Nephron (organoid): Measurements from ENCODE around the gene SYTL1.

ENCODE experiments used
- H3K27ac Mint-ChIP-seq, 3 experiments: 2 replicates each; pipeline ENCODE4 v1.8.0; 2020; ENCODE audit warnings: mixed read lengths in 3 of 3, mild to moderate bottlenecking in 2 of 3, moderate library complexity in 1 of 3
- H3K27me3 Mint-ChIP-seq: 2 replicates; pipeline ENCODE4 v1.8.0; 2021; ENCODE audit warnings: low read depth, mild to moderate bottlenecking, moderate library complexity, mixed read lengths
- H3K36me3 Mint-ChIP-seq: 2 replicates; pipeline ENCODE4 v1.8.0; 2020; ENCODE audit warnings: low read depth, mixed read lengths
- H3K4me1 Mint-ChIP-seq: 2 replicates; pipeline ENCODE4 v1.8.0; 2020; ENCODE audit warnings: mixed read lengths
- H3K4me3 Mint-ChIP-seq, 3 experiments: 2 replicates each; pipeline ENCODE4 v1.8.0; 2020; ENCODE audit warnings: mild to moderate bottlenecking in 3 of 3, mixed read lengths in 3 of 3, moderate library complexity in 2 of 3
- H3K9me3 Mint-ChIP-seq: 2 replicates; pipeline ENCODE4 v1.8.0; 2020; ENCODE audit warnings: mixed read lengths
- CTCF ChIP-seq, 3 experiments: fragments of 200-600 bp; sonication (generic); IDR thresholded peaks; one replicate each; pipeline ENCODE4 v1.5.0; 2021; ENCODE audit warnings: antibody characterized with exemption in 3 of 3; ENCODE audit not compliant: unreplicated experiment in 3 of 3

Gene SYTL1

GRCh38 chr1:27368869-27369582 is 27.2 kb downstream of the SYTL1 start:
- TF ChIP-seq CTCF (IDR thresholded peaks at IDR 0.05; ENCODE audit: unreplicated experiment in 3 of 3), result peak in 2 of 3 experiments; percentile 24 to 27
- no peaks in the 10 kb centered on the region for H3K9me3 Mint-ChIP-seq
- peak overlapping the region in 2 of 3 experiments; percentile 48 to 82 for H3K27ac Mint-ChIP-seq
- H3K36me3 Mint-ChIP-seq, result no peaks in the 10 kb centered on the region
- peaks cover 5% of the 10 kb centered on the region for H3K27me3 Mint-ChIP-seq
- H3K4me1 Mint-ChIP-seq, result peaks cover 28% of the 10 kb centered on the region
- H3K4me3 Mint-ChIP-seq, result peak overlapping the region; percentile 70 to 85 (median 82)

GRCh38 chr1:27372022-27372807 is 30.4 kb downstream of the SYTL1 start:
- Mint-ChIP-seq H3K9me3 (no peaks in the 10 kb centered on the region), H3K27ac (peak overlapping the region; percentile 60 to 80 (median 74)), H3K36me3 (no peaks in the 10 kb centered on the region), H3K27me3 (peaks cover 13% of the 10 kb centered on the region), H3K4me1 (peaks cover 13% of the 10 kb centered on the region), H3K4me3 (peak overlapping the region in 2 of 3 experiments; percentile 0 to 52)
- no peak for TF ChIP-seq CTCF (IDR thresholded peaks at IDR 0.05; ENCODE audit: unreplicated experiment in 3 of 3)

GRCh38 chr1:27372808-27373690 is 31.2 kb downstream of the SYTL1 start:
- H3K9me3 Mint-ChIP-seq, result no peaks in the 10 kb centered on the region
- peak in 2 of 3 experiments; percentile 8 to 20 for TF ChIP-seq CTCF (IDR thresholded peaks at IDR 0.05; ENCODE audit: unreplicated experiment in 3 of 3)
- peaks cover 11% of the 10 kb centered on the region for H3K4me1 Mint-ChIP-seq
- no peaks in the 10 kb centered on the region for H3K36me3 Mint-ChIP-seq
- no peak overlapping the region for H3K4me3 Mint-ChIP-seq
- peak overlapping the region in 2 of 3 experiments; percentile 60 to 80 for H3K27ac Mint-ChIP-seq
- peaks cover 11% of the 10 kb centered on the region for H3K27me3 Mint-ChIP-seq

GRCh38 chr1:27374362-27375086 is 32.7 kb downstream of the SYTL1 start, which contains the start of gene FCN3:
Gene FCN3 (minus strand): TSS chr1:27374824. CDS start chr1:27374818, 6 bp downstream.
- H3K9me3 Mint-ChIP-seq, result no peaks in the 10 kb centered on the region

More at GRCh38 chr1:27374362-27375086, 32.7 kb downstream of the SYTL1 start, which contains the start of gene FCN3:
- H3K4me1 Mint-ChIP-seq, result peaks cover 5% of the 10 kb centered on the region
- H3K36me3 Mint-ChIP-seq, result no peaks in the 10 kb centered on the region
- H3K4me3 Mint-ChIP-seq, result no peak within 1 kb of the TSS
- H3K27me3 Mint-ChIP-seq, result peaks cover 11% of the 10 kb centered on the region
- no peak within 1 kb of the TSS for H3K27ac Mint-ChIP-seq
- TF ChIP-seq CTCF (IDR thresholded peaks at IDR 0.05; ENCODE audit: unreplicated experiment in 3 of 3), result no peak
